Dermis microvascular lymphatic vessel endothelial cell (primary cell): ENCODE results near the gene TMCC1. TPM values are rescaled to one million over a fixed set of nuclear protein-coding genes. Genes with fewer than 3 reads are reported as not detected.
A peak's percentile ranks its signal among the peaks of the same experiment; 100 is the strongest.
"Not testable (repeated sequence)": the region's sequence is repeated elsewhere in the genome, so short reads cannot be mapped to it uniquely, and the experiment has no call there.

Experiments used
- DNase-seq, 2 donors: peaks; one replicate each; pipeline versions ENCODE4 v3.0.0 to v3.0.0-alpha.2; 2010; ENCODE audit warnings: low read depth in 2 of 2
- total RNA-seq: library from RNA; depleted of rRNA; stranded (reverse); fragments of >200 nt; gene quantifications from 2 replicates; pipeline ENCODE4 v1.2.1, GENCODE V29; 2014

The TMCC1 gene
- total RNA-seq, 1 donor from 2014 or later, result 34.7 TPM

DNA sequence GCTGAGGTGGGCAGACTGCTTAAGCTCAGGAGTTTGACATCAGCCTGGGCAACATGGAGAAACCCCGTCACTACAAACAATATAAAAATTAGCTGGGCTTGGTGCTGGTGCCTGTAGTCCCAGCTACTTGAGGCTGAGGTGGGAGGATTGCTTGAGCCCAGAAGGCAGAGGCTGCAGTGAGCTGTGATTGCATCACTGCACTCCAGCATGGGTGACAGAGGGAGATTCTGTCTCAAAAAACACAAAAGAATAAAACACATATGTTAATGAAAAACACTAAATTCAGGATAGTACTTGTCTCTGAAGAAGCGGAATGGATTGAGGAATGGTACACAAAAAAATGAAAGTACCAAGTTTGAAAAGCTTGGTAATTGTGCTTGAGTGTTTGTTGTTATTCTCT, 159.1 kb downstream of the TMCC1 start:
- no peak for DNase-seq

DNA sequence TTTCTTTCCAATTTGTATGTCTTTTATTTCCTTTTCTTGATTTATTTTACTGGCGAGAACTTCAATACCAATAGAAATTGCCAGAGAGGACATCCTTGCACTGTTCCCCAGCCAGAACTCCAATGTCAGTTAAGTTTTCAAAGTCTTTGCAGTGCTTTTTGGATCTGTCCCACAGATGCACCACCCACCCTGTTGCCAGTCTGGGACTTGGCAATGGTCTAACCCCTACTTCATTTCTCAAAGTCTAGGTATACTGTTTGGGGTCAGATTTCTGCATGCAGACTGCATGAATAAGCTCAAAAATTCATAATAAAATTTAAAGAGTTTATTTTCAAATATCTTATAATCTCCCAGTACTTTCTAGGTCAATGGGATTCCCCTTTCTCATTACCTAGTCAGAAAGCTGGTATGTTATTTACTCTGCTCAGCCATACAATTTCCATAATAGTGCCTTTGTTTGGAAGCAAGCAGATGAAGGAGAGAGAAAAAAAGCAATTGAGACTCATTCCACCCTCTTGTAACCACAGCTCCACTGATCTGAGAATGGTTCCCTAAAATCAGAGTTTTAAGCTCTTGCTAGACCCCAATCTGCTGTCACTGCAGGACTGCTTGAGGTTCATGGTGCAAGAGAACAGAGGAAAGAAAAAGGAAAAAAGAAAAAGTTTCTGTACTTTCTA, 161.2 kb downstream of the TMCC1 start:
- no peak for DNase-seq

DNA sequence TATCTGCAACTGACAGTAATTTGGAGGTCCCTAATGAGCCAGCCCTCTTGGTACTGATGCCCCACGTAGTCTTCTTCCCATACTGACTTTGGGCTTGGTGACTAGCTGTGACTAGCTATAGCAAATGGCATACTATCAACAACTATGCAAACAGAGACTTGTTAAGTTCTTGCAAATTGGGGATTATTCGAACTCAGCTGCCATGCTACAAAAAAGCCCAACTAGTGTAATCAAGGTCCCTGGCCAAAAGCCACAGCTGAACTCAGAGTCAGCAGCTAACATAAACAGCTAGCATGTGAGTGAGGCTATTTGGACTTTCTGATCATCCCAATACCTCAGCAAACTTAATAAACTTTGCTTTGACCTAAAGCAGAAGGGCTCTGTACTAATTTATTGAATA, 165.8 kb downstream of the TMCC1 start:
- DNase-seq, result no peak

DNA sequence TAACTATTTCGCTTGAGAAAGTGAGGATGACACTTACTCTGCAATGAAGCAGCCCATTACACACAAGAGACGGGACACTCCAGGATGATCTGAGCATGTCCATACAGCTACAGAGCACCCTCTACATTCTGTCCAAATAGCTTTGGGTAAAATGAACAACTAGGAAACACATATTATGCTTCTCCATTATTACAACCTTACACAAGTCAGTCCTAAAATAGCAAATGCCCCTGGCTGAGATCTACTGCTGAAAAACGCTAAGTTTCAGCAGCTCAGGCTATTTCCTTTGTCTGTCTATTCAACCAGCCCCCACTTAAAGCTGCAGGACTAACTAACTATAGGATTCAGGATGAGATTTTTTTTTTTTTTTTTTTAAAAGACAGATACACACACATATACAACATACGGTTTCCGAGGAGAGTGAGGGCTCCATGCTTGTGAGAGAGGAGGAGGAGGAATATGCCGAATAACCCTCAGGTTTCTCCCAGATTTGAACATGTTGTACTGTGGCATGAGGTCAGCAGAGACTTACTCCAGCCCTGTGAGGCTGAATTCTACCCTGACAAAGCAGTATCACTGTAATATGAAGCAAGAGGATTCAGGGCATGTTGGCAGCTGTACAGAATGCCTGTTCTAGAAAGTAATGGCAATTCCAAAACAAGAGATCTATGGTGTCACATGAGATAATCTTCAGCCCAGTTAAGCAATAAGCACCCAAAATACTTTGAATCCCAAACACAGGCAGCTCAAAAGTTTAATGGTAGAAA, 169.8 kb downstream of the TMCC1 start:
- DNase-seq, result peak; percentile 23 to 32

DNA sequence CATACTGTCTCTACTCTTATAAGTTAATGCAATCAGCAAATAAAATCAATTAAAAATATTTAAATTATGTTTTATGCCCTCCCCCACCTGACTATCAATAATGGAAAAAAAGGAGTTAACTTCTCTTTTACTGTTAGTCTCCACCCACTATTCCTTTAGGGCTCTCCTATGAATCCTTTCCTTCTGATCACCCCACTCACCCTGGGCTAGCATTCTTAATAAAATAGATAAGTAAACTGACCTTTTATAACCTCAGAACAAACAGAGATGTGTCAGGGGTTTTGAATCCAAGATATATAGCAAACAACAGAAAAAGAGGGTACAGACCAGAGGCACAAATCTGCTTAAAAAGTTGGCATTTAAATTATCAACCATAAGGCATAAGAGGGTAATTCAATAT, 171.0 kb downstream of the TMCC1 start:
- DNase-seq, result no peak

DNA sequence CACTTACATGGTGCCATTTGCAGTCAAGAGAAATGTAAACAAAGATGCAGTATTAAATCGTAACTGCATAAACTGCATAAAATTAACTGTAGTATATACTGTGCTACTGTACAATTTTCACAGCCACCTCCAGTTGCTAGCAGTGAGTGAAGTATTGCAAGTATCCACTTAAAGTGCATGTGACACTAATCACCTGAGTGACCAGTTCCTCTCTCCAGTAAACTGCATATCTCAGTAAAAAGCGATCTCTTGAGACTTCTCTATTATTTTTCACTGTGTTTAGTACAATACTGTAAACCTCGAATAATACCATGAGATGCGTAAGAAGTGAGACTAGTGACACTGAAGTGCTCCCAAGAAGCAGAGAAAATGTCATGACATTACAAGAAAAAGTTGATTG, 175.3 kb downstream of the TMCC1 start:
- no peak for DNase-seq

DNA sequence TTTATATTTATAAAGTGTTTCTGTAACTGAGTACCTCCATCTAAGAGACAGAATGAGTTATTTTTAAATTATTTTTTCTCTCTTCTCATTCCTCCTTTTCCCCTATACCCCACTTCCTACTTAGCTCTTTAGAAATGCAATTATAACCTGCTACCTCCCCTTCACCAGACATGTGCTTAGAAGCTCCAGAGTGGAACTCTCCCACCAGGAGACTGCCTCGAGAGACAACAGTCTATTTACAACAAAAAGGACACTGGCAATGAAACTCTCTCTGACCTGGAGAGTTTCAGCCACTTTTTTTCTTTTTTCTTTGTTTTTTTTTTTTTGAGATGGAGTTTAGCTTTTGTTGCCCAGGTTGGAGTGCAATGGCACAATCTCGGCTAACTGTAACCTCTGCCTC, 177.7 kb downstream of the TMCC1 start:
- DNase-seq, result no peak

DNA sequence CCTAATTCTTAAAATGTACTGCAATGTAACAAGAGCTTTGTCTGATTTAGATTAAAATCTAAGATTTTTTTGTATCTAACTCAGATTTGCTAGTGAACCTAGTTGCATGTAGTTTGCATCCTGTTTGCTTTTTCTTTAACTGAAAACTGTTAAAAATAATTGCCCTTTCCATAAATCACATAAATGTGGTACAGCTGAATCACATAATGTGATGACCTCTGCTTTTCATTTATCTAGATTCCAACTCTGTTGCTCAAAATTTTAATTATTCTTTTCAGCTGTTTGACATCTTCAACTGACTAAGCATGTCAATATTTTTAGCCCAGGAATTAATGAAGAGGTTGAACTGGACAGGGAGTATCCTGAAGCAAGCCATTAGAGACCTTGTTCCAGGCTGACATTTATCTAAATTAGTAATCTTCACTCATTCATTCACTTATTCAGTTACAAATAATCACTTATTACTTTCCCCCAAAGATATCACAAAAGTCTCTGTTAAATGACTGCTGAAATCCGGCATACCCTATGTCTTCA, 185.1 kb downstream of the TMCC1 start:
- DNase-seq, result no peak

DNA sequence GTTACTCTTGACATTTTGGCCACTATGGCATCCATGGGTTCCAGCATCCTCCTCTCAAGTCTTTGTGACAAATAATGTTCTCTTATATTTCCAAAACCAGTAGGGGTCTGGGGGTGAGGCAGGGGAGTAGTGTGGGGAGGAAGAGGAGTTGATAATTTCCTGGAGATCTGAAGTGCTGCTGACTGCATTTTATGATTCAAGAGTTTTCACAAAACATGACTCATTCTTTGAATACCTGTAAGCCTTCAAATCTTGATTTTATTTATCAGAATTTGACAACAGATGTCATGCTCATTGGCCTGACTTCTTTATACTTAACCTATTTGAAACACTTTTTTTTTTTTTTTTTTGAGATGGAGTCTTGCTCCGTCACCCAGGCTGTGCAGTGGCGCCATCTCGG, 188.2 kb downstream of the TMCC1 start:
- no peak for DNase-seq

DNA sequence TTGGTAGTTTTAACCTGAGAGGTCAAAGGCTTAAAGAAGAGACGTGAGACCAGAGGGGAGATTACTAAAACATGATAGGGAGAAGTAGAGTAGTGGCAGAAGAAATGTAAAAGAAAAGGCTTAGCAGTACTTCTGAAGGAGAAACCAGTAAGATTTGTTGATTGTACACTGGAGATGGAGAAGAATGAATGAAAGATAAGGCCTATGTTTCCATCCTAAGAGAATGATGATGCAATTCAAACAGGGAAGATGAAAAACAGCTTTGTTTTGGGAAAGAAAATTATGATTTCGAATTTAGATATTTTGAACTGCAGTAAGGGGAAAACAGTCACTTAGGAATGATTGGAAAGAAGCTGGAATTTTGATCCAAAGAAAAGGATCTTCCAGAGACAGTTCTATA, 189.6 kb downstream of the TMCC1 start:
- DNase-seq, result no peak

DNA sequence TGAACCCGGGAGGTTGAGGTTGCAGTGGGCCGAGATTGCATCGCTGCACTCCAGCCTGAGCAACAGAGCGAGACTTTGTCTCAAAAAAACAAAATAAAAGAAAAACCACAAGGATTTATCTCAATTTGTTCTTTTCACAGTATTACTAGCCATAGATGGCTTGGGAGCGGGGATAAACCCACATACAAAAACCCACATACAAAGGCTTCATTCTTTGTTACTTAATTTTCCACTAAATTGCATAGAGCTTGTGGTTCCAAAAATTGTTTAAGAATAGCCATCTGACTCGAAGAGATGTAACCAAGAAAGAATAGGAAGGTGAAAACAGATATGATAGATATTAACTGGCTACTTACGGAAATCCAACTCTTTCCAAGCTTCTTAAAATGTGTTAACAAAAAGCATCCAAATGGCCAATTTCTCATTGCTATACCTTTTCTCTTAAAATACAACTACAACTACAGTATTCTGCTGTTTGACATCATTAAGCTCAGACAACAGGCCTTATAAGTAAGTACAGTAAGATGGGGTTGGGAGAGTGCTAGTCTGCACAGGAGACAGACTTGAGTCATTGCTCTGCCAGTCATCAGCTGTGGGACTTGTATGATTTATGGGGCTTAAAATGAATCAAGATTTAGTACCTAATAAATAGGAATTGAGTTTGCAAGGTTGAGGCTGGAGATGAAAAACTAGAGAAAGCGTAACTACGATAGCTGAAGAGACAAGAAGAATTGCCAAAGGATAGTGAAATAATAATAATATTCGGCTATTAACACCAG, 190.4 kb downstream of the TMCC1 start:
- DNase-seq, result no peak

DNA sequence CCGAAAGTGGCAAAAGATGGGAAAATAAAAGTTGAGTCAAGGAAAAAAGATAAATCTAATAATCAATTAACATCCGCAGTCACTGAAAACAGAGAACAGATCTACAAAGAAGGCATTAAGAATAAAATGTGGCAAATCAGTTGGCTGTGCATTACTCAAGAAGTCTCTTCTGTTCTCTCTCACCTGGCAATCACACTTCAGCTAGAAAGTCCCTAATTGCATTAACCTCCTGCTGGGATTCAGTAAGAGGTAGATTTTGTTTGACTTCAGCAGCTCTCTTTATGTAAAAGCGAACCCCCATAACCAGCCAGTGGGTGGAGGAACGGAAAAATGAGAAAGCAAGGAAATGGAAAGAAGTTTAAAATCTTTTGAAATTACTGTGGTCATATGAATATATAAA, 192.3 kb downstream of the TMCC1 start:
- no peak for DNase-seq

DNA sequence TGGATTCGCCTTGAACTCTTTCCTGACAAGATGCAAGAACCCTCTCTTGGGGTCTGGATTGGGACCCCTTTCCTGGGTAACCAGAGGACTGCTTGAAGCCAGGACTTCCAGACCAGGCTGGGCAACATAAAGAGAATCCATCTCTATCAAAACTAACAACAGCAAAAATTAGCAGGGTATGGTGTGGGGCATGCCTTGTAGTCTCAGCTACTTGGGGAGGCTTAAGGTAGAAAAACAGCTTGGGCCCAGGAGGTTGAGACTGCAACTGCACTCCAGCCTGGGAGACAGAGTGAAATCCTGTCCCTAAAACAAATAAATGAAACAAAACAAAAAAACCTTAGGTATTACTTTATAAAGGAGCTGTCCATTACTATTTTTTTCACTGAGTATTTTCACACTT, 193.9 kb downstream of the TMCC1 start:
- DNase-seq, result no peak

DNA sequence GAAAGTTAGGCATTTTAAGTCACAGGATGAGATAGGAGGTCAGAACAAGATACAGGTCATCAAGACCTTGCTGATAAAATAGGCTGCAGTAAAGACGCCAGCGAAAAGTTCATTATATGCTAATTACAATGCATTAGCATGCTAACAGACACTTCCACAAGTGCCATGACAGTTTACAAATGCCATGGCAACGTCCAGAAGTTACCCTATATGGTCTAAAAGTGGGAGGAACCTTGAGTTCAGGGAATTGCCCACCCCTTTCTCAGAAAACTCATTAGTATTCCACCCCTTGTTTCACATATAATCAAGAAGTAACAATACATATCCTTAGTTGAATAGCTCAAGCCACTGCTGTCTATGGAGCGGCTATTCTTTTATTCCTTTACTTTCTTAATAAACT, 194.3 kb downstream of the TMCC1 start:
- DNase-seq, result no peak

DNA sequence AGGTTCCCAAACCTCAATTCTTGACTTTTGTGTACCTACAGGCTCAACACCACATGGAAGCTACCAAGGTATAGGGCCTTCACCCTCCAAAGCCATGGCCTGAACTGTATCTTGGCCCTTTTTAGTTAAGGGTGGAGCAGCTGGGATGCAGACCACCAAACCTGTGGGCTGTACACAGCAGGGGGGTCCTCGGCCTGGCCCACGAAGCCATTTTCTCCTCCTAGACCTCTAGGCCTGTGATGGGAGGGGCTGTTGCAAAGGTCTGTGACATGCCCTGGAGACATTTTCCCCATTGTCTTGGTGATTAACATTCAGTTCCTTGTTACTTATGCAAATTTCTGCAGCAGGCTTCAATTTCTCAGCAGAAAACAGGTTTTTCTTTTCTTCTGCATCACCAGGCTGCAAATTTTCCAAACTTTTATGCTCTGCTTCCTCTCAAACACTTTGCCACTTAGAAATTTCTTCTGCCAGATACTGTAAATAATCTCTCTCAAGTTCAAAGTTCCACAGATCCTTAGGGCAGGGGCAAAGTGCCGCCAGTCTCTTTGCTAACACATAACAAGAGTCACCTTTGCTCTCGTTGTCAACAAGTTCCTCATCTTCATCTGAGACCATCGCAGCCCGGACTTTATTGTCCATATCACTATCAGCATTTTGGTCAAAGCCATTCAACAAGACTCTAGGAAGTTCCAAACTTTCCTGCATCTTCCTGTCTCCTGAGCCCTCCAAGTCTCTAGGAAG, 196.1 kb downstream of the TMCC1 start:
- DNase-seq, result no peak

DNA sequence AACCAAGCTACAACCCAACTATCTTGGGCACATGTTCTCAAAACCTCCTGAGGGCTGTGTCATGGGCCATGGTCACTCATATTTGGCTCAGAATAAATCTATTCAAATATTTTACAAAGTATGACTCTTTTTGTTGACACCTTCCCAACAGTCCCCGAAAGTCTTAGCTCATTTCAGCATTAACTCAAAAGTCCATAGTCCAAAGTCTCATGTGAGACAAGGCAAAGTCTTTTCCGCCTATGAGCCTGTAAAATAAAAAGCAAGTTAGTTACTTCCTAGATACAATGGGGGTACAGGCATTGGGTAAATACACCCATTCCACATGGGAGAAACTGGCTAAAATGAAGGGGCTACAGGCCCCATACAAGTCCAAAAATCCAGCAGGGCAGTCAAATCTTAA, 197.1 kb downstream of the TMCC1 start:
- DNase-seq, result not testable (repeated sequence)

DNA sequence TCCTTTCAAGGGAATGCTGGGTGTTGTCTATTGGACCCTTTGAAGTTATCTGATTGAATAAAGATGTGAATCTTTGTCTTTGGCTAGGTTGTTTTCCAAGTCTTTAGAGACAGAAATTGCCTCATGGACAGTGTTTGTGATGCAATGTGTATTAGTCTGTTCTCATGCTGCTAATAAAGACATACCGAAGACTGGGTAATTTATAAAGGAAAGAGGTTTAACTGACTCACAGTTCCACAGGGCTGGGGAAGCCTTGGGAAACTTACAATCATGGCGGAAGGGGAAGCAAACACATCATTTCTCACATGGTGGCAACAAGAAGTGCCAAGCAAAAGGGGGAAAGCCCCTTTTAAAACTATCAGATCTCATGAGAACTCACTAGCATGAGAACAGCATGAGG, 198.3 kb downstream of the TMCC1 start:
- no peak for DNase-seq

DNA sequence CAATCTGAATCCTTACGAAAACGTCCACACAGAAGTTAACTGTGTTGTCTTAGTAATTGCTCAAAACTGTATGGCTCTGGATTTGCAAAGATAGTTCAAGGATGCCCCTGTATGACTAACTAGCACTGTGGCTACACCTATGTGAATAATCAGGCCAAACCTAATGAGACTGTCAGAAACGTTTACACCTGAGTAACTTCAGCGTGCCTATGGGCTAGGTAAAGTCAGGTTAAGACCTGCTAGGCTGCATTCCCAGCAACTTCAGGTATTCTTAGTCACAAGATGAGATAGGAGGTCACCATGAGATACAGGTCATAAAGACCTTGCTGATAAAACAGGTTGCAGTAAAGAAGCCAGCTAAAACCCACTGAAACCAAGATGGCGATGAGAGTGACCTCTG, 199.3 kb downstream of the TMCC1 start:
- no peak for DNase-seq

DNA sequence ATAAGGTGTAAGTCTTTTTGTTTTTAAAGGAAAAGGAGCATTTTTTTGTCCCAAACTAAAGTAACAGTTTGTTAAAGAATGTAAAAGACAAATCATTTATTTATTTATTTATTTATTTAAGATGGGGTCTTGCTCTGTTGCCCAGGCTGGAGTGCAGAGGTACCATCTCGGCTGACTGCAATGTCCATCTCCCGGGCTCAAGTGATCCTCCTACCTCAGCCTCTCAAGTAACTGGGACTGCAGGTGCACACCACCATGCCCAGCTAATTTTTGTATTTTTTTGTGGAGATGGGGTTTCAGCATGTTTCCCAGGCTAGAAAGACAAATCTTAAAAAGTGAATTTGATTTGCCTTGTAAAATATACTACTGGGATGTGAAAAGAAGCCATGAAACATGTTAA, 200.8 kb downstream of the TMCC1 start:
- DNase-seq, result no peak

DNA sequence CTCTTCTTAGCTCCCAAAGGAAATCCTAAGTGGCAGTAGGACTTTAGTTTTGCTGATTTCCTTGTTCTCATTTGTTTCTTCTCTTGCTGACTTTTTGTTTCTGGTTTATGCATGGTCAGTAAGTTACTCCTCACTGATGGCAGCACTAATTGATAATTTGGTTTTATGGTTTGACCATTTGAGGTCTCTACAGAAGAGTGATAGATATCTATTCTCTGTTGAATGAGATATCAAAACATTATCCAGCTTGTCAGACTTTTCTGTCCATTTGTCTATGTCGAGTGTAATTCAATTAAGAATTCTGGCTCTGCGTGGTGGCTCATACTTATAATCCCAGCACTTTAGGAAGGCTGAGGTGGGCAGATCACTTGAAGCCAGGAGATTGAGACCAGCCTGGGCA, 202.5 kb downstream of the TMCC1 start:
- DNase-seq, result no peak

DNA sequence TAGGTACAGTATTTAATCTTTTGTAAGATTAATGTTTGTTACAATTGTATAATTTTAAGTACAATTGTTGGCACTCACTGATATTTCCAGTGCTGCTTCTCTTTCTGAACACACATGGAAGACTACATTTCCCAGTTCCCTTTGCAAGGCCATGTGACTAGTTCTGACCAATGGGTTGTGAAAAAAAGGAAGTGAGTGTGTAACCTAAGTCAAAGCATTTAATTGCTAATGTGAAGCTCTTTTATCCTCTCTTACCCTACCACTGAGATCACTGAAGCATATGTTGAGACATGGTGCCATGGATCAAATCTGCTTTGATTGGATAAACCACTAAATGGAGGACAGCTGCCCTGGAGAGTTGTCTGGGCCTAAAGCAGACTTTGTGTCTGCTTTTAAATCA, 203.1 kb downstream of the TMCC1 start:
- peak; percentile 59 to 63 for DNase-seq

DNA sequence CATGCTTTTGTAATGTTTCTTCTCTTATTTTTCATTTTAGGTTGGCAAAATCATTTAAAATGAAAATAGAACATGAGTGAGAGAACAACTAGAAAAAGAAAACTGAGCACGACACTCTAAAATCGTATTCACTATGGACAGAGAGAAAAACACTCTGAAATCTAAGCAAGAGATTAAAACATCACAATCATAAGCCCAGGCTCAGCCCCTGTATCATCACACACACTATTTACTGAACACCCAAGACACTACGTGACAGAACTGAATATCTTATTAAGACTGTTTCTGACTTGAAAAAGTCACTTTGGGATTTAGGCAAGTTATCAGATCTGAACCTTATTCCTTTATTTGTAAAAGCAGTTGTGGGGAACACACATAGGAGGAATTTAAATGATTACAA, 204.5 kb downstream of the TMCC1 start:
- no peak for DNase-seq
